Measurements from ENCODE around the gene RIPOR2. TPM values are rescaled to one million over a fixed set of nuclear protein-coding genes. Genes with fewer than 3 reads are reported as not detected.

RIPOR2 gene
- total and polyA plus RNA-seq, 4 donors: 1.6 to 10.9 (median 3.7) TPM

DNA sequence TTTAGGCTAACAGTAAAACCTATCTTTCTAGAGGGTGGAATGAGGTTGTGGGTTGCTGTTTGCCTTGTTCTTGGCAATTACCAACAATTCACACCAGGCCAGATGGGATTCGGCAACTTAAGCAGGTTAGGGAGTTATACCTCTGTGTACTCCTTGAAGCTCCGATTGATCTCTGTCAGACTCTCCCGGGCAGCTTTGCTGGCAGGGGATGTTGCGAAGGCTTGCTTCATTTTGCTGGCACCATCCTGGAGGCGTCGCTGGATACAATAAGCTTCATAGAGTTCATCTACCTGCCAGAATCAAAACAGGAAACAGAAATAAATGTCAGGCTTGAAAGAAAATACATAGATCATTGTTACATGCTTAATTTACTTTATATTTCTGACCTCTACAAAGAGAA is 70.6 kb downstream of the RIPOR2 start (continued):
- TF ChIP-seq ZBTB33 (IDR thresholded peaks at IDR 0.05) (no peak), HNF4A (conservative IDR thresholded peaks at IDR 0.05) (no peak), JUND (IDR thresholded peaks at IDR 0.05) (no peak)

DNA sequence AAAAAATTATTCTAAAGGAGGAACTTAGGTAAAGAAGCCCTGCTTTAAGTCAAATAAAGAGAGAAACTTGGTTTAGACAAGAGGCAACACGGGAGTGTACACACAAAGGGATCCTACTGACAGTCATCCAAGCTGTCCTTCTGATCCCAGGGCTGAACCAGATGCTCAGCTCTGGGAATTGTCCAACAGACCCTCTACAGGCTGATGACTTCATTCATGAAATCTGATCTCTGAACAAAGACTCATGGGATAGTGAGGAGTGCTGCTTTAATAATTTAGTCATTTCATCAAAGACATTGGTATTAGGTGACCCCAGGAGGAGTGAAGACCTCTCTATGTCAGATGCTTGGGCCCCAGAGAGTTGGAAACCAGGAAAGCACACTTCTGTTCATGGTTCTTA is 71.4 kb downstream of the RIPOR2 start:
- Histone ChIP-seq H3K4me3 (ENCODE audit: low read depth in 1 of 3, low read length in 3 of 3) (no peak overlapping the region), H3K9me3 (ENCODE audit: control insufficient read depth in 4 of 4, low read length in 3 of 4) (no peaks in the 10 kb centered on the region), H3K27me3 (ENCODE audit: control insufficient read depth in 4 of 4, insufficient read depth in 4 of 4, low read length in 3 of 4) (no peaks in the 10 kb centered on the region), H3K9ac (ENCODE audit: low read depth in 1 of 2, low read length in 2 of 2) (no peak overlapping the region), H3K4me1 (ENCODE audit: control insufficient read depth in 4 of 4, insufficient read depth in 4 of 4, low read length in 3 of 4) (no peaks in the 10 kb centered on the region), H3K27ac (ENCODE audit: low read depth in 1 of 2, low read length in 2 of 2) (no peak overlapping the region), H3K36me3 (ENCODE audit: control insufficient read depth in 4 of 4, insufficient read depth in 3 of 4, low read depth in 1 of 4, low read length in 3 of 4) (peaks cover 0 to 2% (median under 1%) of the 10 kb centered on the region in 4 donors)
- 71% methylated on average over 1 of the region's 1 CpG for WGBS
- no peak for DNase-seq (ENCODE audit: low spot score)
- TF ChIP-seq, protein P1, sequence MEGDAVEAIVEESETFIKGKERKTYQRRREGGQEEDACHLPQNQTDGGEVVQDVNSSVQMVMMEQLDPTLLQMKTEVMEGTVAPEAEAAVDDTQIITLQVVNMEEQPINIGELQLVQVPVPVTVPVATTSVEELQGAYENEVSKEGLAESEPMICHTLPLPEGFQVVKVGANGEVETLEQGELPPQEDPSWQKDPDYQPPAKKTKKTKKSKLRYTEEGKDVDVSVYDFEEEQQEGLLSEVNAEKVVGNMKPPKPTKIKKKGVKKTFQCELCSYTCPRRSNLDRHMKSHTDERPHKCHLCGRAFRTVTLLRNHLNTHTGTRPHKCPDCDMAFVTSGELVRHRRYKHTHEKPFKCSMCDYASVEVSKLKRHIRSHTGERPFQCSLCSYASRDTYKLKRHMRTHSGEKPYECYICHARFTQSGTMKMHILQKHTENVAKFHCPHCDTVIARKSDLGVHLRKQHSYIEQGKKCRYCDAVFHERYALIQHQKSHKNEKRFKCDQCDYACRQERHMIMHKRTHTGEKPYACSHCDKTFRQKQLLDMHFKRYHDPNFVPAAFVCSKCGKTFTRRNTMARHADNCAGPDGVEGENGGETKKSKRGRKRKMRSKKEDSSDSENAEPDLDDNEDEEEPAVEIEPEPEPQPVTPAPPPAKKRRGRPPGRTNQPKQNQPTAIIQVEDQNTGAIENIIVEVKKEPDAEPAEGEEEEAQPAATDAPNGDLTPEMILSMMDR (IDR thresholded peaks at IDR 0.05; ENCODE audit: low read depth, low read length, missing input control): no peak

DNA sequence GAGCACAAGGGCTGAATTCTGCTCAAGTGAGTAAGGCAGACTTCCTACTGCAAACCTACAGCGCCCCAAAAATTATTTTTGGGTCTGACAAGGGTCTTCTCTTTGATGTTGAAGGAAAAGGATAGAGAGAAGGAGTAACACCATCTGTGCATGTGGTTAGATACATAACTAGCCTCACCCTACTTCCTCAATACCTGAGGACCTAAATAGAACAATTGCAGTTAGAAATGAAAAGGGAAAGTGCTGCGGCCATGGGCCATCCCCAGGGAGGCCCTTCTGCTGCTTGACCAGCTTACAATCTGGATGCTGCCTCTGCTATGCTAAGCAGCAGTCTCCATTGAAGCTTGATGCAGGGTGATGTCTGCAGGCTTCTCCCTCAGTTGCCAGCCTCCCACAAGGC is 73.8 kb downstream of the RIPOR2 start:
- Histone ChIP-seq H3K27ac (ENCODE audit: low read depth in 1 of 2, low read length in 2 of 2) (no peak overlapping the region), H3K9ac (ENCODE audit: low read depth in 1 of 2, low read length in 2 of 2) (no peak overlapping the region), H3K4me1 (ENCODE audit: control insufficient read depth in 4 of 4, insufficient read depth in 4 of 4, low read length in 3 of 4) (peaks cover 0 to 7% (median 0%) of the 10 kb centered on the region in 4 donors), H3K36me3 (ENCODE audit: control insufficient read depth in 4 of 4, insufficient read depth in 3 of 4, low read depth in 1 of 4, low read length in 3 of 4) (peaks cover 0 to 2% (median 0%) of the 10 kb centered on the region in 4 donors), H3K4me3 (ENCODE audit: low read depth in 1 of 3, low read length in 3 of 3) (no peak overlapping the region), H3K27me3 (ENCODE audit: control insufficient read depth in 4 of 4, insufficient read depth in 4 of 4, low read length in 3 of 4) (no peaks in the 10 kb centered on the region), H3K9me3 (ENCODE audit: control insufficient read depth in 4 of 4, low read length in 3 of 4) (no peaks in the 10 kb centered on the region)
- DNase-seq (ENCODE audit: low spot score): no peak
- 91% methylated on average over 2 of the region's 2 CpGs for WGBS
- TF ChIP-seq NR2F2 (IDR thresholded peaks at IDR 0.05) (no peak), SP1 (IDR thresholded peaks at IDR 0.05) (no peak), FOXA2 (IDR thresholded peaks at IDR 0.05) (no peak), RXRA (IDR thresholded peaks at IDR 0.05) (no peak), YY1 (IDR thresholded peaks at IDR 0.05) (no peak), HNF4G (IDR thresholded peaks at IDR 0.05) (no peak), GABPA (IDR thresholded peaks at IDR 0.05 in 1 of 2, conservative IDR thresholded peaks at IDR 0.05 in 1 of 2) (no peak), FOXA1 (IDR thresholded peaks at IDR 0.05) (no peak)
- TF ChIP-seq, protein P1 (IDR thresholded peaks at IDR 0.05; ENCODE audit: low read depth, low read length, missing input control): no peak

Data from liver (tissue), 9 donors.